ENCODE measurements around the gene C12orf54. TPM values are rescaled to one million over a fixed set of nuclear protein-coding genes. Genes with fewer than 3 reads are reported as not detected.
"Not testable (repeated sequence)": the region's sequence is repeated elsewhere in the genome, so short reads cannot be mapped to it uniquely, and the experiment has no call there.

C12orf54 gene
- polyA plus RNA-seq (2013, experiment 1 of 2), result not detected
- not detected for polyA plus RNA-seq (2013, experiment 2 of 2)

DNA sequence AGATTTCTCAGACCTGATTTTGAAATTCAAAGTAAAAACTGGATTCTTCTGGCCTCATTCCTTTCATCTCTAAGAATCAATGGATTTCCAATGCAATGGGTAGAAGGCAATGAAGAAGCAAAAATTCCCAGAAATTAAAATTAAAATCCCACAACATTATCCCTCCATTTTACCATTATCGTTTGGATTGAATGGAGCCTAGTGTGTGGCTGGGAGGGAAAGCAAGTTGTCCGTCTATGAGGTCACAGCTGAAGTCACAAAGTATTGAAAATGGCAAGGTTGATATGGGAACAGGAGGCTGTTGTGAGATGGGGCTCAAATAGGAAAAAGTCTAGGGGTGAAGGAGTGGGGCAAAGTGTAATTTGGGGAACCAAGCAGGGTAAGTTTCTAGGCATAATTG, at the start of gene C12orf54:
C12orf54 (plus strand) TSS at position 301 of the 400 bp plus-strand sequence. CDS start 799 bp downstream, outside the sequence.
- Histone ChIP-seq H3K4ac (ENCODE audit: low read depth in 1 of 2, low read length in 2 of 2) (no peak within 1 kb of the TSS), H3K14ac (ENCODE audit: low read length in 2 of 2) (no peak within 1 kb of the TSS), H3K4me3 (ENCODE audit: insufficient read depth in 1 of 2, low read depth in 1 of 2, low read length in 2 of 2) (no peak within 1 kb of the TSS), H4K8ac (ENCODE audit: low read length) (no peak within 1 kb of the TSS), H3K4me1 (ENCODE audit: control insufficient read depth, insufficient read depth, low read depth, low read length) (no peaks in the 10 kb centered on the region), H3K79me1 (replicated peaks; ENCODE audit: low read length, poor library complexity, severe bottlenecking) (no peaks in the 10 kb centered on the region), H2BK120ac (ENCODE audit: low read depth, low read length) (no peak within 1 kb of the TSS), H2BK5ac (ENCODE audit: low read depth, low read length, poor library complexity, severe bottlenecking) (no peak within 1 kb of the TSS), H3K27me3 (ENCODE audit: control insufficient read depth in 1 of 2, insufficient read depth in 1 of 2, low read length in 2 of 2) (peaks cover 7 to 11% of the 10 kb centered on the region in 2 experiments), H4K91ac (ENCODE audit: low read length) (no peak within 1 kb of the TSS), H2BK15ac (ENCODE audit: low read depth, poor library complexity, severe bottlenecking) (no peak within 1 kb of the TSS), H3K36me3 (ENCODE audit: control insufficient read depth in 1 of 2, insufficient read depth in 2 of 2, low read depth in 1 of 2, low read length in 2 of 2) (no peaks in the 10 kb centered on the region), H3K23ac (ENCODE audit: low read length in 2 of 2) (no peak within 1 kb of the TSS), H2BK12ac (ENCODE audit: low read length in 2 of 2) (no peak within 1 kb of the TSS), H2AFZ (ENCODE audit: low read depth, low read length) (no peak within 1 kb of the TSS), H3K9me3 (ENCODE audit: control insufficient read depth, low read length) (no peaks in the 10 kb centered on the region), H3K18ac (ENCODE audit: low read depth in 1 of 2, low read length in 2 of 2) (no peak within 1 kb of the TSS), H3K27ac (ENCODE audit: low read length, poor library complexity, severe bottlenecking) (no peak within 1 kb of the TSS), H3K9ac (ENCODE audit: low read length) (no peak within 1 kb of the TSS), H3K4me2 (ENCODE audit: low read length, poor library complexity, severe bottlenecking) (no peak within 1 kb of the TSS), H2AK5ac (ENCODE audit: low read length, severe bottlenecking) (no peak within 1 kb of the TSS)
- DNase-seq, result no peak
- WGBS, result 91% methylated on average over 2 of the region's 2 CpGs

- H3K9ac ChIP-seq (ENCODE audit: low read length); H2BK12ac ChIP-seq (ENCODE audit: low read length in 2 of 2); H3K36me3 ChIP-seq (ENCODE audit: control insufficient read depth in 1 of 2, insufficient read depth in 2 of 2, low read depth in 1 of 2, low read length in 2 of 2); H3K27me3 ChIP-seq (ENCODE audit: control insufficient read depth in 1 of 2, insufficient read depth in 1 of 2, low read length in 2 of 2); H4K91ac ChIP-seq (ENCODE audit: low read length); H3K14ac ChIP-seq (ENCODE audit: low read length in 2 of 2); H3K27ac ChIP-seq (ENCODE audit: low read length, poor library complexity, severe bottlenecking); H3K23ac ChIP-seq (ENCODE audit: low read length in 2 of 2); H2BK120ac ChIP-seq (ENCODE audit: low read depth, low read length); H3K4me2 ChIP-seq (ENCODE audit: low read length, poor library complexity, severe bottlenecking); H2BK15ac ChIP-seq (ENCODE audit: low read depth, poor library complexity, severe bottlenecking); H3K4ac ChIP-seq (ENCODE audit: low read depth in 1 of 2, low read length in 2 of 2); H4K8ac ChIP-seq (ENCODE audit: low read length); DNase-seq; H3K79me1 ChIP-seq (replicated peaks; ENCODE audit: low read length, poor library complexity, severe bottlenecking); H3K9me3 ChIP-seq (ENCODE audit: control insufficient read depth, low read length); H2AK5ac ChIP-seq (ENCODE audit: low read length, severe bottlenecking); H2AFZ ChIP-seq (ENCODE audit: low read depth, low read length); H3K18ac ChIP-seq (ENCODE audit: low read depth in 1 of 2, low read length in 2 of 2); H2BK5ac ChIP-seq (ENCODE audit: low read depth, low read length, poor library complexity, severe bottlenecking); H3K4me3 ChIP-seq (ENCODE audit: insufficient read depth in 1 of 2, low read depth in 1 of 2, low read length in 2 of 2); H3K4me1 ChIP-seq (ENCODE audit: control insufficient read depth, insufficient read depth, low read depth, low read length): not testable (repeated sequence)
- 84% methylated on average over 10 of the region's 10 CpGs for WGBS
These were observed 48.3 kb upstream of the C12orf54 start for GRCh38 chr12:48434016-48434415.

DNA sequence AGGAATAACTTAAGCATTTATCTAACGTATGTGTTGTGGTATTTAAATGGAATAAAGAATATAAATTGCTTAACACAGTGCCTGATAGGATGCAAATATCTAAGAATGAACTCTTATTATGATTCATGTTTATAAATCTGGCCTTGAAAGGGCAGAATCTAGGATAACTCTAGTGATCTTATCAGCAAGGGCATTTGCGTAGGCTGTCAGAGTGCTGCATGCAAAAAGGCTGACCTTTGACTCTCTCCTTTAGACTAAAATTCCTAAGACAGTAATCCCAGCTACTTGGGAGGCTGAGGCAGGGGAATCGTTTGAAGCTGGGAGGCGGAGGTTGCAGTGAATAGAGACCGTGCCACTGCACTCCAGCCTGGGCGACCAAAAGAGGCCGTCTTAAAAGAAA, 41.2 kb upstream of the C12orf54 start:
- H2AFZ ChIP-seq (ENCODE audit: low read depth, low read length), result no peak overlapping the region
- no peak for DNase-seq
- H3K27ac ChIP-seq (ENCODE audit: low read length, poor library complexity, severe bottlenecking), result no peak overlapping the region
- H2BK5ac ChIP-seq (ENCODE audit: low read depth, low read length, poor library complexity, severe bottlenecking), result no peak overlapping the region
- no peak overlapping the region for H4K8ac ChIP-seq (ENCODE audit: low read length)
- H4K91ac ChIP-seq (ENCODE audit: low read length), result no peak overlapping the region
- H2BK15ac ChIP-seq (ENCODE audit: low read depth, poor library complexity, severe bottlenecking), result no peak overlapping the region
- no peak overlapping the region for H3K4me2 ChIP-seq (ENCODE audit: low read length, poor library complexity, severe bottlenecking)
- no peak overlapping the region for H3K4me3 ChIP-seq (ENCODE audit: insufficient read depth in 1 of 2, low read depth in 1 of 2, low read length in 2 of 2)
- no peak overlapping the region for H2AK5ac ChIP-seq (ENCODE audit: low read length, severe bottlenecking)
- no peak overlapping the region for H3K23ac ChIP-seq (ENCODE audit: low read length in 2 of 2)
- no peak overlapping the region for H2BK12ac ChIP-seq (ENCODE audit: low read length in 2 of 2)
- peaks cover 0 to 3% of the 10 kb centered on the region in 2 experiments for H3K27me3 ChIP-seq (ENCODE audit: control insufficient read depth in 1 of 2, insufficient read depth in 1 of 2, low read length in 2 of 2)
- H3K4me1 ChIP-seq (ENCODE audit: control insufficient read depth, insufficient read depth, low read depth, low read length), result no peaks in the 10 kb centered on the region
- 87% methylated on average over 6 of the region's 7 CpGs for WGBS
- H3K9ac ChIP-seq (ENCODE audit: low read length), result no peak overlapping the region
- H3K14ac ChIP-seq (ENCODE audit: low read length in 2 of 2), result no peak overlapping the region
- H3K18ac ChIP-seq (ENCODE audit: low read depth in 1 of 2, low read length in 2 of 2), result no peak overlapping the region
- H2BK120ac ChIP-seq (ENCODE audit: low read depth, low read length), result no peak overlapping the region
- H3K4ac ChIP-seq (ENCODE audit: low read depth in 1 of 2, low read length in 2 of 2), result no peak overlapping the region
- H3K36me3 ChIP-seq (ENCODE audit: control insufficient read depth in 1 of 2, insufficient read depth in 2 of 2, low read depth in 1 of 2, low read length in 2 of 2), result no peaks in the 10 kb centered on the region
- H3K9me3 ChIP-seq (ENCODE audit: control insufficient read depth, low read length), result no peaks in the 10 kb centered on the region
- H3K79me1 ChIP-seq (replicated peaks; ENCODE audit: low read length, poor library complexity, severe bottlenecking), result no peaks in the 10 kb centered on the region

- H3K4ac ChIP-seq (ENCODE audit: low read depth in 1 of 2, low read length in 2 of 2), result no peak overlapping the region
- H2AK5ac ChIP-seq (ENCODE audit: low read length, severe bottlenecking), result no peak overlapping the region
- no peak overlapping the region for H2BK12ac ChIP-seq (ENCODE audit: low read length in 2 of 2)
- no peak for DNase-seq
- H2AFZ ChIP-seq (ENCODE audit: low read depth, low read length), result no peak overlapping the region
- H3K9ac ChIP-seq (ENCODE audit: low read length), result no peak overlapping the region
- H3K79me1 ChIP-seq (replicated peaks; ENCODE audit: low read length, poor library complexity, severe bottlenecking), result no peaks in the 10 kb centered on the region
- H2BK120ac ChIP-seq (ENCODE audit: low read depth, low read length), result no peak overlapping the region
- H4K8ac ChIP-seq (ENCODE audit: low read length), result no peak overlapping the region
- no peak overlapping the region for H3K14ac ChIP-seq (ENCODE audit: low read length in 2 of 2)
- H3K27me3 ChIP-seq (ENCODE audit: control insufficient read depth in 1 of 2, insufficient read depth in 1 of 2, low read length in 2 of 2), result peaks cover 0 to 3% of the 10 kb centered on the region in 2 experiments
- no peak overlapping the region for H2BK15ac ChIP-seq (ENCODE audit: low read depth, poor library complexity, severe bottlenecking)
- no peaks in the 10 kb centered on the region for H3K4me1 ChIP-seq (ENCODE audit: control insufficient read depth, insufficient read depth, low read depth, low read length)
- H2BK5ac ChIP-seq (ENCODE audit: low read depth, low read length, poor library complexity, severe bottlenecking), result no peak overlapping the region
- H3K4me3 ChIP-seq (ENCODE audit: insufficient read depth in 1 of 2, low read depth in 1 of 2, low read length in 2 of 2), result no peak overlapping the region
- WGBS, result 93% methylated on average over 3 of the region's 3 CpGs
- no peak overlapping the region for H3K18ac ChIP-seq (ENCODE audit: low read depth in 1 of 2, low read length in 2 of 2)
- H3K4me2 ChIP-seq (ENCODE audit: low read length, poor library complexity, severe bottlenecking), result no peak overlapping the region
- H4K91ac ChIP-seq (ENCODE audit: low read length), result no peak overlapping the region
- H3K9me3 ChIP-seq (ENCODE audit: control insufficient read depth, low read length), result no peaks in the 10 kb centered on the region
- no peak overlapping the region for H3K23ac ChIP-seq (ENCODE audit: low read length in 2 of 2)
- no peaks in the 10 kb centered on the region for H3K36me3 ChIP-seq (ENCODE audit: control insufficient read depth in 1 of 2, insufficient read depth in 2 of 2, low read depth in 1 of 2, low read length in 2 of 2)
- no peak overlapping the region for H3K27ac ChIP-seq (ENCODE audit: low read length, poor library complexity, severe bottlenecking)
These were observed 40.0 kb upstream of the C12orf54 start for GRCh38 chr12:48442179-48442847.
